ENCODE results near the gene MRPS35.
"Not testable (repeated sequence)": the region's sequence is repeated elsewhere in the genome, so short reads cannot be mapped to it uniquely, and the experiment has no call there.

MRPS35 gene

GRCh38 chr12:27734321-27734720 is 23.7 kb downstream of the MRPS35 start:
- H3K4me3 ChIP-seq (ENCODE audit: low read depth, low read length); H3K27ac ChIP-seq (ENCODE audit: extremely low read depth, low read depth, low read length); POLR2A ChIA-PET; H3K4me1 ChIP-seq (ENCODE audit: control insufficient read depth, insufficient read depth, low read length); H3K9me3 ChIP-seq (ENCODE audit: control insufficient read depth, insufficient read depth, low read depth, low read length): not testable (repeated sequence)
- H3K36me3 ChIP-seq (ENCODE audit: control insufficient read depth in 2 of 2, insufficient read depth in 1 of 2, low read length in 2 of 2) = peaks cover 36 to 43% of the 10 kb centered on the region in 2 experiments
- CTCF ChIA-PET = interaction anchor here (0.6 to 4.5 kb wide), 10 partner anchors 9 to 243 kb away, joined by 3 to 34 read pairs (median 4); no protein-coding TSS in a partner anchor

DNA sequence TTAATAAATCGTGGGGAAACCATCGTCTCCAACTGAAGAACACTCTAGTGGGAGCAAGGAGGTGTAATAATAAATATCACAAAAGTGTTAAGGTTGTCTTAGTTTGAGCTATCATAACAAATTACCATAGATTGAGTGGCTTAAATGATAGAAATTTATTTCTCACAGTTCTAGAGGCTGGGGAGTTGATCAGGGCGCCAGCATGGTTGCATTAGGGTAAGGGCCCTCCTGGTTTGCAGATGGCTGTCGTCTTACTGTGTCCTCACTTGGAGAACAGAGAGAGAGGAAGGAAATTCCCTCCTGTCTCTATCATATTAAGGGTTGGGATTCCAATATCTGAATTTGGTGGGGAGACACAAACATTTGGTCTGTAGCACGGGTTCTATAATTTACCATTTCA is 33.0 kb downstream of the MRPS35 start:
- no peak for TF ChIP-seq ZNF48 (tag by site-specific recombination; IDR thresholded peaks at IDR 0.05)
- no peak for TF ChIP-seq ZFP69B (tag by site-specific recombination; IDR thresholded peaks at IDR 0.05)
- TF ChIP-seq ZNF837 (tag by site-specific recombination; IDR thresholded peaks at IDR 0.05) = no peak
- TF ChIP-seq, protein P1, sequence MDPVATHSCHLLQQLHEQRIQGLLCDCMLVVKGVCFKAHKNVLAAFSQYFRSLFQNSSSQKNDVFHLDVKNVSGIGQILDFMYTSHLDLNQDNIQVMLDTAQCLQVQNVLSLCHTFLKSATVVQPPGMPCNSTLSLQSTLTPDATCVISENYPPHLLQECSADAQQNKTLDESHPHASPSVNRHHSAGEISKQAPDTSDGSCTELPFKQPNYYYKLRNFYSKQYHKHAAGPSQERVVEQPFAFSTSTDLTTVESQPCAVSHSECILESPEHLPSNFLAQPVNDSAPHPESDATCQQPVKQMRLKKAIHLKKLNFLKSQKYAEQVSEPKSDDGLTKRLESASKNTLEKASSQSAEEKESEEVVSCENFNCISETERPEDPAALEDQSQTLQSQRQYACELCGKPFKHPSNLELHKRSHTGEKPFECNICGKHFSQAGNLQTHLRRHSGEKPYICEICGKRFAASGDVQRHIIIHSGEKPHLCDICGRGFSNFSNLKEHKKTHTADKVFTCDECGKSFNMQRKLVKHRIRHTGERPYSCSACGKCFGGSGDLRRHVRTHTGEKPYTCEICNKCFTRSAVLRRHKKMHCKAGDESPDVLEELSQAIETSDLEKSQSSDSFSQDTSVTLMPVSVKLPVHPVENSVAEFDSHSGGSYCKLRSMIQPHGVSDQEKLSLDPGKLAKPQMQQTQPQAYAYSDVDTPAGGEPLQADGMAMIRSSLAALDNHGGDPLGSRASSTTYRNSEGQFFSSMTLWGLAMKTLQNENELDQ (tag by site-specific recombination; IDR thresholded peaks at IDR 0.05; ENCODE audit: low read depth) = no peak
- no peak for TF ChIP-seq ZNF211 (tag by site-specific recombination; IDR thresholded peaks at IDR 0.05; ENCODE audit: low read depth)
- no peak for TF ChIP-seq ZNF830 (tag by site-specific recombination; IDR thresholded peaks at IDR 0.05; ENCODE audit: low read depth)
- TF ChIP-seq ZNF302 (tag by site-specific recombination; IDR thresholded peaks at IDR 0.05; ENCODE audit: low read depth) = no peak
- TF ChIP-seq ZNF146 (tag by site-specific recombination; IDR thresholded peaks at IDR 0.05) = no peak
- no peak overlapping the region for H3K4me3 ChIP-seq (ENCODE audit: low read depth, low read length)
- H3K27ac ChIP-seq (ENCODE audit: extremely low read depth, low read depth, low read length) = no peak overlapping the region
- H3K4me1 ChIP-seq (ENCODE audit: control insufficient read depth, insufficient read depth, low read length) = no peaks in the 10 kb centered on the region
- ChIA-PET POLR2A (no interaction called here), CTCF (interaction anchor here (1.9 kb wide), 1 partner anchor 10 kb away, joined by 7 read pairs; no protein-coding TSS in a partner anchor)
- no peaks in the 10 kb centered on the region for H3K9me3 ChIP-seq (ENCODE audit: control insufficient read depth, insufficient read depth, low read depth, low read length)
- peaks cover 22 to 35% of the 10 kb centered on the region in 2 experiments for H3K36me3 ChIP-seq (ENCODE audit: control insufficient read depth in 2 of 2, insufficient read depth in 1 of 2, low read length in 2 of 2)

DNA sequence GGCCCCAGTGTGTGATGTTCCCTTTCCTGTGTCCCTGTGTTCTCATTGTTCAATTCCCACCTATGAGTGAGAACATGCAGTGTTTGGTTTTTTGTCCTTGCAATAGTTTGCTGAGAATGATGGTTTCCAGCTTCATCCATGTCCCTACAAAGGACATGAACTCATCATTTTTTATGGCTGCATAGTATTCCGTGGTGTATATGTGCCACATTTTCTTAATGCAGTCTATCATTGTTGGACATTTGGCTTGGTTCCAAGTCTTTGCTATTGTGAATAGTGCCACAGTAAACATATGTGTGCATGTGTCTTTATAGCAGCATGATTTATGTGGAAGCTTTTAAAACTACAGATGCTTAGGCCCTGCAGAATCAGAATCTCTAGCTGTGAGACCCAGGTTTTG is 35.1 kb downstream of the MRPS35 start:
- H3K9me3 ChIP-seq (ENCODE audit: control insufficient read depth, insufficient read depth, low read depth, low read length); POLR2A ChIA-PET; CTCF ChIA-PET; H3K4me1 ChIP-seq (ENCODE audit: control insufficient read depth, insufficient read depth, low read length); H3K27ac ChIP-seq (ENCODE audit: extremely low read depth, low read depth, low read length); H3K4me3 ChIP-seq (ENCODE audit: low read depth, low read length): not testable (repeated sequence)
- peaks cover 8 to 19% of the 10 kb centered on the region in 2 experiments for H3K36me3 ChIP-seq (ENCODE audit: control insufficient read depth in 2 of 2, insufficient read depth in 1 of 2, low read length in 2 of 2)
- TF ChIP-seq ZNF280D (tag by site-specific recombination; IDR thresholded peaks at IDR 0.05) (peak; percentile 73; the same call in 1 of the 2 replicates), ZNF146 (tag by site-specific recombination; IDR thresholded peaks at IDR 0.05) (peak; percentile 98)

GRCh38 chr12:27747111-27747820 is 36.6 kb downstream of the MRPS35 start:
- Histone ChIP-seq H3K9me3 (ENCODE audit: control insufficient read depth, insufficient read depth, low read depth, low read length) (no peaks in the 10 kb centered on the region), H3K4me1 (ENCODE audit: control insufficient read depth, insufficient read depth, low read length) (no peaks in the 10 kb centered on the region), H3K27ac (ENCODE audit: extremely low read depth, low read depth, low read length) (no peak overlapping the region), H3K36me3 (ENCODE audit: control insufficient read depth in 2 of 2, insufficient read depth in 1 of 2, low read length in 2 of 2) (peaks cover 7 to 19% of the 10 kb centered on the region in 2 experiments), H3K4me3 (ENCODE audit: low read depth, low read length) (no peak overlapping the region)
- no peak for TF ChIP-seq ZNF223 (tag by site-specific recombination; IDR thresholded peaks at IDR 0.05)
- TF ChIP-seq, protein P2, sequence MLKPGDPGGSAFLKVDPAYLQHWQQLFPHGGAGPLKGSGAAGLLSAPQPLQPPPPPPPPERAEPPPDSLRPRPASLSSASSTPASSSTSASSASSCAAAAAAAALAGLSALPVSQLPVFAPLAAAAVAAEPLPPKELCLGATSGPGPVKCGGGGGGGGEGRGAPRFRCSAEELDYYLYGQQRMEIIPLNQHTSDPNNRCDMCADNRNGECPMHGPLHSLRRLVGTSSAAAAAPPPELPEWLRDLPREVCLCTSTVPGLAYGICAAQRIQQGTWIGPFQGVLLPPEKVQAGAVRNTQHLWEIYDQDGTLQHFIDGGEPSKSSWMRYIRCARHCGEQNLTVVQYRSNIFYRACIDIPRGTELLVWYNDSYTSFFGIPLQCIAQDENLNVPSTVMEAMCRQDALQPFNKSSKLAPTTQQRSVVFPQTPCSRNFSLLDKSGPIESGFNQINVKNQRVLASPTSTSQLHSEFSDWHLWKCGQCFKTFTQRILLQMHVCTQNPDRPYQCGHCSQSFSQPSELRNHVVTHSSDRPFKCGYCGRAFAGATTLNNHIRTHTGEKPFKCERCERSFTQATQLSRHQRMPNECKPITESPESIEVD (tag by site-specific recombination; IDR thresholded peaks at IDR 0.05) = peak; percentile 29
- ChIA-PET POLR2A (no interaction called here), CTCF (interaction anchor here (0.6 to 0.7 kb wide), 2 partner anchors 161 to 818 kb away, joined by 3 to 7 read pairs; no protein-coding TSS in a partner anchor)

Measured in HEK293 (cell line).